Sigmoid colon (tissue), 4 donors: ENCODE results near the gene C19orf44.

ENCODE experiments used
- CTCF ChIP-seq, 4 experiments: fragments of 450-650 bp in 3 of 4; fragments of 200-600 bp in 1 of 4; IDR thresholded peaks; one replicate each; pipeline ENCODE4 v1.5.1; 2016 to 2019; ENCODE audit warnings: antibody characterized with exemption in 4 of 4, mild to moderate bottlenecking in 3 of 4, moderate library complexity in 2 of 4
- EP300 ChIP-seq, 4 donors: sonication (generic); formaldehyde crosslinking; IDR thresholded peaks; one replicate each; pipeline ENCODE4 v1.6.1; 2017; ENCODE audit warnings: antibody characterized with exemption in 4 of 4
- POLR2A ChIP-seq, 2 donors: fragments of 450-650 bp; IDR thresholded peaks; one replicate each; pipeline ENCODE4 v1.6.1; 2016; ENCODE audit warnings: antibody characterized with exemption in 2 of 2, mild to moderate bottlenecking in 2 of 2, moderate library complexity in 2 of 2

- TF ChIP-seq CTCF (IDR thresholded peaks at IDR 0.05) (no peak), POLR2A (IDR thresholded peaks at IDR 0.05) (no peak), EP300 (IDR thresholded peaks at IDR 0.05) (no peak)
Observed at GRCh38 chr19:16541526-16542044, 45.4 kb downstream of the C19orf44 start.
